ENCODE measurements around the gene SLC9A9.

- TF ChIP-seq POLR2AphosphoS5 (IDR thresholded peaks at IDR 0.05) (no peak), CTCF (IDR thresholded peaks at IDR 0.05) (no peak), POLR2A (IDR thresholded peaks at IDR 0.05) (no peak), EP300 (IDR thresholded peaks at IDR 0.05) (no peak)
Observed at GRCh38 chr3:143514109-143514508, 334.2 kb downstream of the SLC9A9 start.
